OCI-LY3 (cell line): ENCODE measurements around the gene CSNK1G2.
"Not testable (repeated sequence)": the region's sequence is repeated elsewhere in the genome, so short reads cannot be mapped to it uniquely, and the experiment has no call there.

ENCODE experiments used
- H2AFZ ChIP-seq: fragments of 200-600, 300-600 bp; shearing (Covaris generic); 2 replicates; pipeline ENCODE4 v1.6.0; 2014; ENCODE audit warnings: antibody characterized with exemption, low read depth, low read length
- H3K27ac ChIP-seq: fragments of 200-600, 300-600 bp; sonication (generic); 2 replicates; pipeline ENCODE4 v1.5.1; 2014; ENCODE audit warnings: mild to moderate bottlenecking, low read length, moderate library complexity, mixed read lengths
- H3K27me3 ChIP-seq: fragments of 200-600, 300-600 bp; sonication (generic); 2 replicates; pipeline ENCODE4 v1.6.1; 2014; ENCODE audit warnings: low read depth, low read length, mixed read lengths
- H3K36me3 ChIP-seq: fragments of 200-600, 300-600 bp; sonication (generic); replicated peaks from 2 replicates; pipeline ENCODE3; 2014; ENCODE audit warnings: low read depth, low read length, mixed read lengths
- H3K4me1 ChIP-seq: fragments of 300-600, 200-600 bp; sonication (generic); 2 replicates; pipeline ENCODE4 v1.6.1; 2014; ENCODE audit warnings: low read length, mixed read lengths
- H3K4me2 ChIP-seq: fragments of 200-600, 300-600 bp; sonication (generic); 2 replicates; pipeline ENCODE4 v1.6.1; 2014; ENCODE audit warnings: low read length, mixed read lengths
- H3K4me3 ChIP-seq: fragments of 300-600, 200-600 bp; sonication (generic); 2 replicates; pipeline ENCODE4 v1.5.1; 2014; ENCODE audit warnings: antibody characterized with exemption, mild to moderate bottlenecking, low read length, moderate library complexity
- H3K79me2 ChIP-seq: fragments of 300-600, 200-600 bp; shearing (Covaris generic); 2 replicates; pipeline ENCODE4 v1.6.1; 2014; ENCODE audit warnings: mild to moderate bottlenecking, low read length, mixed read lengths
- H3K9ac ChIP-seq: fragments of 300-600, 200-600 bp; shearing (Covaris generic); 2 replicates; pipeline ENCODE4 v1.6.0; 2014; ENCODE audit warnings: mild to moderate bottlenecking, low read length, moderate library complexity
- H3K9me3 ChIP-seq: fragments of 200-600, 300-600 bp; shearing (Covaris generic); 2 replicates; pipeline ENCODE4 v1.6.1; 2014; ENCODE audit warnings: low read length, mixed read lengths; ENCODE audit not compliant: insufficient read depth
- H4K20me1 ChIP-seq: fragments of 200-600, 300-600 bp; sonication (generic); 2 replicates; pipeline ENCODE4 v1.6.1; 2016; ENCODE audit warnings: low read length, mixed read lengths; ENCODE audit not compliant: insufficient read depth
- CTCF ChIP-seq: fragments of 200-600, 300-600 bp; sonication (generic); IDR thresholded peaks from 2 replicates; pipeline ENCODE4 v1.5.1; 2014; ENCODE audit warnings: antibody characterized with exemption, low read length, low read depth
- EZH2phosphoT487 ChIP-seq: fragments of 200-600 bp; shearing (Covaris generic); IDR thresholded peaks from 2 replicates; pipeline ENCODE4 v1.6.1; 2018; ENCODE audit warnings: antibody characterized with exemption, mixed run types, low read depth

Gene CSNK1G2

GRCh38 chr19:1987197-1988187, 46.5 kb downstream of the CSNK1G2 start:
- Histone ChIP-seq H3K27ac (no peak overlapping the region), H3K4me3 (no peak overlapping the region), H4K20me1 (peaks cover 14% of the 10 kb centered on the region), H3K27me3 (no peaks in the 10 kb centered on the region), H3K4me2 (no peak overlapping the region), H3K9ac (no peak overlapping the region), H3K79me2 (no peaks in the 10 kb centered on the region), H3K9me3 (no peaks in the 10 kb centered on the region), H3K4me1 (no peaks in the 10 kb centered on the region), H2AFZ (no peak overlapping the region), H3K36me3 (peaks cover 60% of the 10 kb centered on the region)
- TF ChIP-seq EZH2phosphoT487 (no peak), CTCF (0 out of 2 replicates have a peak, but pooled peaks have one; percentile 3)

GRCh38 chr19:1988464-1988863, 47.5 kb downstream of the CSNK1G2 start:
- H3K9ac ChIP-seq, H3K27ac ChIP-seq, H3K4me2 ChIP-seq, H2AFZ ChIP-seq, H3K27me3 ChIP-seq, H3K4me3 ChIP-seq, H3K9me3 ChIP-seq, H3K4me1 ChIP-seq, H3K79me2 ChIP-seq: not testable (repeated sequence)
- Histone ChIP-seq H4K20me1 (peaks cover 14% of the 10 kb centered on the region), H3K36me3 (peaks cover 62% of the 10 kb centered on the region)

GRCh38 chr19:1989513-1990229, 48.7 kb downstream of the CSNK1G2 start:
- H3K4me3 ChIP-seq = no peak overlapping the region
- no peaks in the 10 kb centered on the region for H3K9me3 ChIP-seq
- peaks cover 14% of the 10 kb centered on the region for H4K20me1 ChIP-seq
- H3K27ac ChIP-seq = no peak overlapping the region
- H3K79me2 ChIP-seq = no peaks in the 10 kb centered on the region
- no peaks in the 10 kb centered on the region for H3K27me3 ChIP-seq
- H3K4me1 ChIP-seq = no peaks in the 10 kb centered on the region
- H3K4me2 ChIP-seq = no peak overlapping the region
- H3K9ac ChIP-seq = no peak overlapping the region
- no peak overlapping the region for H2AFZ ChIP-seq
- H3K36me3 ChIP-seq = peaks cover 58% of the 10 kb centered on the region
- no peak for TF ChIP-seq EZH2phosphoT487

GRCh38 chr19:1990230-1991017, 49.5 kb downstream of the CSNK1G2 start:
- no peak overlapping the region for H3K9ac ChIP-seq

More at GRCh38 chr19:1990230-1991017, 49.5 kb downstream of the CSNK1G2 start:
- Histone ChIP-seq H3K27me3 (no peaks in the 10 kb centered on the region), H3K27ac (no peak overlapping the region), H3K36me3 (peaks cover 53% of the 10 kb centered on the region), H3K79me2 (no peaks in the 10 kb centered on the region), H3K4me1 (no peaks in the 10 kb centered on the region), H3K4me2 (no peak overlapping the region), H3K9me3 (no peaks in the 10 kb centered on the region), H4K20me1 (peaks cover 14% of the 10 kb centered on the region), H3K4me3 (no peak overlapping the region), H2AFZ (no peak overlapping the region)
- TF ChIP-seq EZH2phosphoT487 (no peak), CTCF (no peak)
